ENCODE measurements around the gene CTDP1.

CTDP1 gene

GRCh38 chr18:79679552-79680099, at the start of gene CTDP1:
CTDP1 (plus strand) TSS chr18:79679803; CDS start chr18:79679948, 145 bp downstream.
- peak; percentile 89 for DNase-seq

DNA sequence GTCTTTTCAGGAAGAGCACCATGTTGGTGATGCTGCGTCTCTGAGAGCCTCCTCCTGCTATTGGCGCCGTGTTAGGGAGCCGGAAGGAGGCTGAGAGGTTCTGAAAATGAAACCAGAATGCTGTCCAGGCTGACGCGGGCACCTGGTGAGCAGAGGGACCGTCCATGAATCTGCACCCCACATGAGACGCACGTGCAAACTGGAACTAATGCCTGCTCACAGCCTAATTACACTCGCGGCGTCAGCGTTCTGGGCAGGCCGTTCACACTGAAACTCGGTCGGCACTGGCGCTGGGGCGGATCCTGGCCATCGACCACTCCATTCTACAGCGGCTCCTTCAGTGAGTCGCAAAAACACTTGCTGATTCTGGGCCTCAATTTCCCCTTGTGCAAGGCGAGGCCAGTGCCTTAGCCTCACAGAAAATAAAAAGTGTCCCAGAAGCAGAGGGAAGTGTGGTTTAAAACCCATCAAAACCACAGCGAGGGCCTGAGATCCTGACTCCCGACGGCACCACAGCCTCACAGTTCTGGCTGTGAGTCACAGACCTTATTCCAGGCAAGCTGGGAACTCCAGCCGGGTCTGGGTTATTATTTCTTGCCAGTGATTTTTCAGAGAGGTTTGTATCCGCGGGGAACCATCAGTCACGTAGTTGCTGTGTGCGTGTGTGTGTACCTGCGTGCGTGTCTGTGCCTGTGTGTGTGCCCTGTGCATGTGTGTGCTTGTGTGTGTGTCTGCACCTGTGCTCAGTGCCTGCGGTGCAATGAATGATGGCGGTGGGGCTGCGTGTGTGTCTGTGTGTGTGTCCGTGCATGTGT, 49.1 kb upstream of the CTDP1 start:
- no peak for DNase-seq

GRCh38 chr18:79631096-79631507, 48.5 kb upstream of the CTDP1 start:
- DNase-seq: no peak

GRCh38 chr18:79631761-79632446, 47.7 kb upstream of the CTDP1 start:
- no peak for DNase-seq

DNA sequence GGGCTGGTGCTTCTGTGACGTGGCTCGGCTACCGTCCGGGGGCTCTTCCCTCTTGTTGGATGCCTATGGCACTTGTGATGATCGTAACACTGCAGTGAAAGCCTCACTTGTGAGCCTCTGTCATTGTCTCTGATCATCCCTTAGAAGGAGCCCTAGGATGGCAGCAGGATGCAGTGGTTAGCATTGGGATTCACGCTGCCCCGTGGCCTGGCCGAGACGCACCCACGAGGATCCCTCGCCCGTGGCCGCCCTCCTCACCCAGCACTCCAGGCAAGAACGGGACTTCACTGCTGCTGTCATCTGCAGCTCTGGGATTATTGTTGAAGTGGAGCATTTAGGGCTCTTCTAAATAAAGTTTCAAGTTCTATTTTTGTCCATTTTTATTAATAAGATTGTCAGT, 46.8 kb upstream of the CTDP1 start:
- DNase-seq: no peak

- no peak for DNase-seq
Observed at GRCh38 chr18:79634186-79634585, 45.4 kb upstream of the CTDP1 start.

DNA sequence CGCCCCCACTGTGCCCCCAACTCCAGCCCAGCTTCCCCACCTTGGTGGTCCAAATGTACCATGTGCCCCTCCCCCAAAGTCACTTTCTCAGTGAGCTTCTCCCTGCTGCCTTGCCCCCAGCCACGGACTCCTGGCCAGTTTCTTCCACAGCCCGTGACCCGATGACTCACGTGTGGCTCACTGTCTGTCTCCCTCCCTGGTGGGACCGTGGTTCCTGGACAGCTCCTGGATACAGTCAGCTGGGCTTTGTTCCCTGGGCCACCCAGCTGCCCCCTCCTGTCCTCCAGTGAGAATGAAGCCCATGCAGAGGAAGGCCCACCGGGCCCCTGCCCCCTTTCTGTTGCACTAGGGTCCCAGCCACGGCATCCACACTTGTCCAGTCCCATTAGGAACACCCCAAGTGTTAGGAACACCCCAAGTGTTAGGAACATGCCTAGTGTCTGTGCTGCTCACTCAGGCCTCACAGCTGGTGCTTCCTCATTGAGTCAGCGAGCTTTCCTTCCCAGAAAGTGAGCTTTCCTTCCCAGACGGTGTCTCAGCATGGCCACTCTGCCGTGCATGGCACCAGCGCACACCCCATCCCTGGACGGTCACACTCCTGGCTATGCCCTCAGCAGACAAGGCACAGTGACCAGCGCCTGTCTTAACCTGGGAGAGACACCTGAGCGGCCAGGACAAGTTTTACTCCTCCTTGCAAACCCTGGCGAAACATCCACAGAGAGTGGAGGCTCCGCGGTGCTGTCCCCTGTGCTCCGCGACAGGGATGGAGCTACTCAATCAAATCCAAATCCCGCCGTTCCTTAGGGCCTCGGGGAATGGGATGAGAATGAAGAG, 44.8 kb upstream of the CTDP1 start:
- DNase-seq: no peak

- DNase-seq: no peak
Observed at GRCh38 chr18:79635427-79635726, 44.2 kb upstream of the CTDP1 start.

- no peak for DNase-seq
Observed at GRCh38 chr18:79637181-79637920, 42.3 kb upstream of the CTDP1 start.

- no peak for DNase-seq
Observed at GRCh38 chr18:79637921-79638909, 41.4 kb upstream of the CTDP1 start.

GRCh38 chr18:79639072-79639829, 40.4 kb upstream of the CTDP1 start:
- DNase-seq: no peak

DNA sequence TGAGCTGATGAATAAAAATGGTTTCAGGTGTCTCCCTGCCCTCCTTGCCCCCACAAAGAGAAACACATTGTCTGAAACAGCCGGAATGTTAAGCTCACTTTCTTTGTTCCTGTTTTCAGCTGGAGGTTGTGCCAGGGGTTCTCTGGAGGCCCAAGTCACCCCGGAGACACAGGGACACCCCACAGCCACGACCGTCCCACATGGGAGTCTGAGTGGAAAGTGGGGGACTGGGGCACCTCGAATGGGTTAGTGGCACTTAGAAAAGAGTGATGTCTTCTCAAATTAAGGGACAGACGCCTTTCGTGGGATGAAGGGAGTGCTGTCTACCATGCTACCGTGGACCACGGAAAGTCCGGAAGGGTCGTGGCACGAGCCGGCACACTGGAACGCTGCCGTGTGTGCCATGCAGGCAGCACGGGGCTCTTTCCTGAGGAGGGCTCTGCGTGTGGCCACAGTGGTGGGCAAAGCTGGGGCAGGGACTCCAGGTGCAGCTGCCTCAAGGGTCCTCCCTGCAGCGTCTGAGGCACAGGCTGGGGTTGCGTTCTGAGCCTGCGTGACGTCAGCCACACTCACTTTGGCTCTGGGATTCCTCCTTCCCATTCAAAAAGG, 39.4 kb upstream of the CTDP1 start:
- no peak for DNase-seq

- no peak for DNase-seq
Observed at GRCh38 chr18:79640875-79641274, 38.7 kb upstream of the CTDP1 start.

- no peak for DNase-seq
Observed at GRCh38 chr18:79641722-79642497, 37.7 kb upstream of the CTDP1 start.

DNA sequence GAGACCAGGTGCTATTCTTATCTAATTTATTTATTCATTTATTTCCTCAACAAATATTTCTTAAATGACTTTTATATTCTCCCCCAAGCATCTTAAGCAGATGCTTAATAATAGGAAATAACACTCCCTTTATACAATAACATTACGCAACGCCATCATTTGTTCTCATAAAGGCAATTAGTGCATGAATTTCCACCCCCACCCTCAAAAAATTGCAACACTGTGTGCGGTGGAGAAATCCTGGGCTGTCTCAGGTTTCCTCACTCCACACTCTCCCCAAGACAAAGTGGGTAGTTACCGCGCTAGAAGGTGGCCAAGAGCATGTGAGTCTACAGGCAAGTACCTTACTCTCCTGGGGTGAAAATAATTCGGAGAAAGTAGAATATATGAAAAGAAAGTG, 37.0 kb upstream of the CTDP1 start:
- DNase-seq: peak; percentile 10

GRCh38 chr18:79643054-79643984, 36.3 kb upstream of the CTDP1 start:
- DNase-seq: peak; percentile 11

GRCh38 chr18:79644006-79644665, 35.5 kb upstream of the CTDP1 start:
- DNase-seq: peak; percentile 69

GRCh38 chr18:79644666-79645057, 34.9 kb upstream of the CTDP1 start:
- DNase-seq: no peak

Measured in CD4-positive, alpha-beta T cell treated with Interleukin-21 for 1 hour (primary cell).